Duodenal mucosa (tissue), 2 donors: Measurements from ENCODE around the gene TMTC2.

Experiments used
- H3K27ac ChIP-seq: one replicate; pipeline ENCODE4 v1.7.0; 2013; ENCODE audit warnings: low read depth, low read length
- H3K27me3 ChIP-seq, 2 donors: one replicate each; pipeline ENCODE4 v1.7.0; 2013; ENCODE audit warnings: low read length in 2 of 2, control low read depth in 1 of 2; ENCODE audit not compliant: insufficient read depth in 2 of 2, control insufficient read depth in 1 of 2
- H3K36me3 ChIP-seq, 2 donors: one replicate each; pipeline ENCODE4 v1.7.0; 2013; ENCODE audit warnings: low read length in 2 of 2, control low read depth in 1 of 2; ENCODE audit not compliant: insufficient read depth in 2 of 2, control insufficient read depth in 1 of 2
- H3K4me1 ChIP-seq, 2 donors: one replicate each; pipeline ENCODE4 v1.7.0; 2013; ENCODE audit warnings: low read length in 2 of 2, control low read depth in 1 of 2; ENCODE audit not compliant: insufficient read depth in 2 of 2, control insufficient read depth in 1 of 2
- H3K4me3 ChIP-seq, 2 donors: one replicate each; pipeline ENCODE4 v1.7.0; 2013; ENCODE audit warnings: low read length in 2 of 2, low read depth in 1 of 2
- H3K9ac ChIP-seq, 2 donors: one replicate each; pipeline ENCODE4 v1.7.0; 2013; ENCODE audit warnings: low read length in 2 of 2, low read depth in 1 of 2
- H3K9me3 ChIP-seq, 2 donors: one replicate each; pipeline ENCODE4 v1.7.0; 2013; ENCODE audit warnings: low read length in 2 of 2, control low read depth in 1 of 2; ENCODE audit not compliant: control insufficient read depth in 1 of 2

The TMTC2 gene

GRCh38 chr12:82972624-82973023 is 285.9 kb downstream of the TMTC2 start:
- no peaks in the 10 kb centered on the region for H3K9me3 ChIP-seq
- no peaks in the 10 kb centered on the region for H3K36me3 ChIP-seq
- no peak overlapping the region for H3K27ac ChIP-seq
- H3K9ac ChIP-seq = no peak overlapping the region
- H3K27me3 ChIP-seq = no peaks in the 10 kb centered on the region
- no peak overlapping the region for H3K4me3 ChIP-seq
- H3K4me1 ChIP-seq = no peaks in the 10 kb centered on the region

- H3K4me3 ChIP-seq = no peak overlapping the region
- no peaks in the 10 kb centered on the region for H3K27me3 ChIP-seq
- no peaks in the 10 kb centered on the region for H3K4me1 ChIP-seq
- no peak overlapping the region for H3K9ac ChIP-seq
- no peaks in the 10 kb centered on the region for H3K36me3 ChIP-seq
- no peak overlapping the region for H3K27ac ChIP-seq
- no peaks in the 10 kb centered on the region for H3K9me3 ChIP-seq
Observed at GRCh38 chr12:82973592-82973991, 286.9 kb downstream of the TMTC2 start.

- Histone ChIP-seq H3K4me3 (no peak overlapping the region), H3K9me3 (no peaks in the 10 kb centered on the region), H3K27me3 (no peaks in the 10 kb centered on the region), H3K9ac (no peak overlapping the region), H3K36me3 (no peaks in the 10 kb centered on the region), H3K4me1 (peaks cover 0 to 4% of the 10 kb centered on the region in 2 donors), H3K27ac (no peak overlapping the region)
Observed at GRCh38 chr12:82981150-82981549, 294.4 kb downstream of the TMTC2 start.

DNA sequence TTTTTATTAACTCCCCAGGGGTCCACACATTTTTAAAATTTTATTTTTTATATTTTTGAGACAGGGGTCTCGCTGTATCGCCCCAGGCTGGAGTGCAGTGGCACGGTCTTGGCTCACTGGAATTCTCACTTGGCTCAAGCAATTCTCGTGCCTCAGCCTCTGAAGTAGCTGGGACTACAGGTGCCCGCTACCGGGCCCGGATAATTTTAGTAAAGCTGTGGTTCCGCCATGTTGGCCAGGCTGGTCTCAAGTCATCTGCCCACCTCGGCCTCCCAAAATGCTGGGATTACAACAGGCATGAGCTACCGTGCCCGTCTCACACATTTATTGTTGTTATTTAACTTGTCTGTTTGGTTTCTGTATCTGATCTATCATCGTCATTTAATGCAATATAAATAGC is 307.4 kb downstream of the TMTC2 start:
- H3K9me3 ChIP-seq = no peaks in the 10 kb centered on the region
- H3K27ac ChIP-seq = no peak overlapping the region
- H3K36me3 ChIP-seq = no peaks in the 10 kb centered on the region
- no peaks in the 10 kb centered on the region for H3K27me3 ChIP-seq
- no peak overlapping the region for H3K9ac ChIP-seq
- no peak overlapping the region for H3K4me3 ChIP-seq
- peaks cover 3 to 10% of the 10 kb centered on the region in 2 donors for H3K4me1 ChIP-seq

DNA sequence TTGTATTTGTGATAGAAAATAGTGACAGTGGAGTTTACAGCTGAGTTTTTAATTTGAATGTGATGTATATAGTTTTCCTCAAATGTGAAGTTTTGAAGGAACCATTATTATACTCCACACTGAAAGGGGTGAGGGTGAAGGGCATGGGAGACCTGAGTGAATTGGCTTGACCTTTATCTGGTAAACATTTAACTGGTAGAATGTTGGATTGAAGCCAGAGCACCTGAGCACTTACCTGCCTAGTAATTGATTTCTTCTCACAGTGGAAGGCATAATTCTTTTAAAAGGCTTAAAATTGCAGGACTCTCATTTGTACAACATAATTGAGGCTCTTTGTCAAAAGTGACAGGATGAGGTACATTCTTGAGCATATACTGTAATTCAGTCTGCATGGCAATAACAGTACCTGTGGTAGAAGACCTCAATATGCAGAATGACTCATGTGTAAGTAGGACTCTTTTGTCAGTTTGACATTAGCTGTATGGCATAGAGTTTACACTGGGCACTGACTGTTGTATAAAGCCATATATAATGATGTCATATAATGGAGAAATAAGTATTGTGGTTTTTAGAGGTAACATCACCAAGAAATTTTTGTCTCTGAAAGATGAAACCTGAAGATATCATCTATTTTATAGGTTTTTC is 309.6 kb downstream of the TMTC2 start:
- Histone ChIP-seq H3K27ac (no peak overlapping the region), H3K4me1 (peaks cover 3 to 10% of the 10 kb centered on the region in 2 donors), H3K4me3 (no peak overlapping the region), H3K27me3 (no peaks in the 10 kb centered on the region), H3K36me3 (no peaks in the 10 kb centered on the region), H3K9me3 (no peaks in the 10 kb centered on the region), H3K9ac (no peak overlapping the region)

- Histone ChIP-seq H3K4me1 (peaks cover 3 to 10% of the 10 kb centered on the region in 2 donors), H3K27ac (no peak overlapping the region), H3K27me3 (no peaks in the 10 kb centered on the region), H3K9ac (no peak overlapping the region), H3K9me3 (no peaks in the 10 kb centered on the region), H3K36me3 (no peaks in the 10 kb centered on the region), H3K4me3 (no peak overlapping the region)
Observed at GRCh38 chr12:82998509-82998908, 311.8 kb downstream of the TMTC2 start.

GRCh38 chr12:83003026-83003425 is 316.3 kb downstream of the TMTC2 start:
- H3K27ac ChIP-seq = no peak overlapping the region
- H3K36me3 ChIP-seq = peaks cover 0 to 4% of the 10 kb centered on the region in 2 donors
- no peaks in the 10 kb centered on the region for H3K4me1 ChIP-seq
- H3K9me3 ChIP-seq = no peaks in the 10 kb centered on the region
- no peak overlapping the region for H3K4me3 ChIP-seq
- no peak overlapping the region for H3K9ac ChIP-seq
- no peaks in the 10 kb centered on the region for H3K27me3 ChIP-seq

GRCh38 chr12:83005534-83006197 is 319.0 kb downstream of the TMTC2 start:
- H3K36me3 ChIP-seq = peaks cover 0 to 4% of the 10 kb centered on the region in 2 donors
- H3K9me3 ChIP-seq = peaks cover 9 to 10% of the 10 kb centered on the region in 2 donors
- no peak overlapping the region for H3K4me3 ChIP-seq
- no peak overlapping the region for H3K27ac ChIP-seq
- no peak overlapping the region for H3K9ac ChIP-seq
- no peaks in the 10 kb centered on the region for H3K27me3 ChIP-seq
- no peaks in the 10 kb centered on the region for H3K4me1 ChIP-seq

DNA sequence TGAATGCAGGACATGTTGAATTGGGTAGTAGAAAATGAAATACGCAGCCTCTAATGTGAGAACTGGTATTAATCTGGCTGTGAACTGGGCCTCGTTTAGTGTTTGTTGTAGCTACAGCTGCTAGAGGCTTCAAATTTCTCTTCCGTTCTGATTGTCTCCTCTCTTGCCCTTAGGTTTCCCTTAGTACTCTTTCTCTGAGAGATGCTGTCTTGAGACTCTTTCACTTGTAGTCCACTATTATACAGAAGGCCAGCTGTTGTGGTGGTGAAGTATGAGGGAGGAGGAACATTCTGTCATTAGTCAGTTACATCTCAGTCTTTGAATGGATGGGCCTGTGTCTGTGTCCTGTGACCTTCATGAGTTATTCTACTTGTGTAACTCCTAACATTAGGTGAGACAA is 322.0 kb downstream of the TMTC2 start:
- H3K9ac ChIP-seq = no peak overlapping the region
- H3K4me1 ChIP-seq = no peaks in the 10 kb centered on the region
- H3K27ac ChIP-seq = no peak overlapping the region
- H3K27me3 ChIP-seq = no peaks in the 10 kb centered on the region
- peaks cover 0 to 4% of the 10 kb centered on the region in 2 donors for H3K36me3 ChIP-seq
- peaks cover 9 to 10% of the 10 kb centered on the region in 2 donors for H3K9me3 ChIP-seq
- no peak overlapping the region for H3K4me3 ChIP-seq

- Histone ChIP-seq H3K4me3 (no peak overlapping the region), H3K9ac (no peak overlapping the region), H3K9me3 (peaks cover 9 to 10% of the 10 kb centered on the region in 2 donors), H3K27me3 (no peaks in the 10 kb centered on the region), H3K36me3 (peaks cover 0 to 4% of the 10 kb centered on the region in 2 donors), H3K27ac (no peak overlapping the region), H3K4me1 (no peaks in the 10 kb centered on the region)
Observed at GRCh38 chr12:83010169-83010804, 323.6 kb downstream of the TMTC2 start.
